PC-9 (cell line): ENCODE data around the gene CPO. TPM values are rescaled to one million over a fixed set of nuclear protein-coding genes. Genes with fewer than 3 reads are reported as not detected.

Experiments used
- BruUV-seq: library from RNA; stranded (reverse); fragments of 400-500 nt; replicated peaks from 2 replicates; lab custom pipeline; 2021; lab: Mats Ljungman, UMichigan
- CTCF ChIA-PET: fragments of 300-600 bp; sonication (Branson Sonifier 250); formaldehyde crosslinking; loops from one replicate; lab custom pipeline; 2022; ENCODE audit warnings: antibody characterized with exemption; lab: Charles Lee
- POLR2A ChIA-PET: fragments of 300-600 bp; sonication (Branson Sonifier 250); formaldehyde crosslinking; loops from one replicate; lab custom pipeline; 2022; ENCODE audit warnings: antibody characterized with exemption; ENCODE audit not compliant: unreplicated experiment; lab: Charles Lee
- DNase-seq, 2 experiments: peaks; one replicate each; pipeline versions ENCODE4 v3.0.0 to v3.0.0-alpha.2; 2015 to 2022; ENCODE audit warnings: mixed read lengths in 1 of 2
- H2AFZ ChIP-seq: fragments of 200-600 bp; sonication (generic); 2 replicates; pipeline ENCODE4 v1.8.1; 2017; ENCODE audit warnings: antibody characterized with exemption
- H3F3A ChIP-seq: fragments of 200-600 bp; sonication (generic); 2 replicates; pipeline ENCODE4 v1.8.1; 2017; ENCODE audit warnings: antibody characterized with exemption, mild to moderate bottlenecking, low read depth; ENCODE audit not compliant: insufficient read depth
- H3K27ac ChIP-seq: fragments of 200-600 bp; sonication (generic); 2 replicates; pipeline ENCODE4 v1.6.1; 2016; ENCODE audit warnings: mixed run types
- H3K27me3 ChIP-seq: fragments of 200-600 bp; sonication (generic); 2 replicates; pipeline ENCODE4 v1.6.1; 2016; ENCODE audit warnings: low read depth, mixed run types; ENCODE audit not compliant: insufficient read depth
- H3K36me3 ChIP-seq: fragments of 200-600 bp; sonication (generic); 2 replicates; pipeline ENCODE4 v1.6.1; 2016; ENCODE audit warnings: low read depth, mixed run types
- H3K4me1 ChIP-seq: fragments of 200-600 bp; sonication (generic); replicated peaks from 2 replicates; pipeline ENCODE4 v1.6.1; 2016; ENCODE audit warnings: mixed run types; ENCODE audit not compliant: insufficient read depth
- H3K4me2 ChIP-seq: fragments of 200-600 bp; sonication (generic); 2 replicates; pipeline ENCODE4 v1.6.1; 2017; ENCODE audit warnings: mixed run types
- H3K4me3 ChIP-seq: fragments of 200-600 bp; sonication (generic); 2 replicates; pipeline ENCODE4 v1.6.1; 2016; ENCODE audit warnings: mixed run types
- H3K79me2 ChIP-seq: fragments of 200-600 bp; sonication (generic); 2 replicates; pipeline ENCODE4 v1.6.1; 2017; ENCODE audit warnings: low read depth, mixed run types
- H3K9me2 ChIP-seq: fragments of 200-600 bp; sonication (generic); 2 replicates; pipeline ENCODE4 v1.8.1; 2017; ENCODE audit warnings: mild to moderate bottlenecking; ENCODE audit not compliant: insufficient read depth
- H3K9me3 ChIP-seq: fragments of 200-600 bp; sonication (generic); 2 replicates; pipeline ENCODE4 v1.8.1; 2016; ENCODE audit warnings: low read depth; ENCODE audit not compliant: insufficient read depth
- H4K20me1 ChIP-seq: fragments of 200-600 bp; sonication (generic); 2 replicates; pipeline ENCODE4 v1.8.1; 2017; ENCODE audit not compliant: insufficient read depth
- CTCF ChIP-seq: fragments of 200-600 bp; sonication (generic); conservative IDR thresholded peaks from 2 replicates; pipeline ENCODE4 v1.6.1; 2017; ENCODE audit warnings: mixed run types, antibody characterized with exemption, mild to moderate bottlenecking, moderate library complexity
- EZH2 ChIP-seq: fragments of 200-600 bp; sonication (generic); IDR thresholded peaks from 2 replicates; pipeline ENCODE4 v1.8.0; 2017; ENCODE audit warnings: antibody characterized with exemption, low read depth
- intact Hi-C: fragments of 100-400 bp; cut with micrococcal nuclease; formaldehyde crosslinking; loops from one replicate; pipeline ENCODE4 v1.10.0; 2022; ENCODE audit not compliant: unreplicated experiment
- total RNA-seq: library from RNA; stranded (reverse); gene quantifications from 2 replicates; pipeline ENCODE4 v1.2.3, GENCODE V29; 2021

CPO gene
- total RNA-seq, 1 experiment from 2014 or later: not detected

- H3K4me3 ChIP-seq: no peak overlapping the region
- H3K36me3 ChIP-seq: no peaks in the 10 kb centered on the region
- H3K4me2 ChIP-seq: no peak overlapping the region
- no peak overlapping the region for H2AFZ ChIP-seq
- intact Hi-C loops: loop anchor here (2.0 to 10.0 kb wide), 5 partner anchors 187 to 1095 kb away; partner anchors contain the start of gene METTL21A
- DNase-seq: no peak
- TF ChIP-seq EZH2 (no peak), CTCF (no peak)
- BruUV-seq: no TSS peak
- H3K9me3 ChIP-seq: no peaks in the 10 kb centered on the region
- no peaks in the 10 kb centered on the region for H4K20me1 ChIP-seq
- CTCF ChIA-PET: no interaction called here
- no peaks in the 10 kb centered on the region for H3K79me2 ChIP-seq
- H3K27ac ChIP-seq: no peak overlapping the region
- peaks cover 6% of the 10 kb centered on the region; the same call in 1 of the 2 replicates for H3F3A ChIP-seq
- no peaks in the 10 kb centered on the region for H3K27me3 ChIP-seq
- POLR2A ChIA-PET: no interaction called here
- peaks cover 31% of the 10 kb centered on the region for H3K4me1 ChIP-seq
- H3K9me2 ChIP-seq: no peaks in the 10 kb centered on the region
Measured at GRCh38 chr2:206979922-206980321, 40.6 kb downstream of the CPO start.

- no peak overlapping the region for H3K27ac ChIP-seq
- H3K9me2 ChIP-seq: no peaks in the 10 kb centered on the region
- POLR2A ChIA-PET: no interaction called here
- H3K27me3 ChIP-seq: no peaks in the 10 kb centered on the region
- no peak overlapping the region for H3K4me2 ChIP-seq
- H3K9me3 ChIP-seq: no peaks in the 10 kb centered on the region
- H3K4me3 ChIP-seq: no peak overlapping the region
- peaks cover 32% of the 10 kb centered on the region for H3K4me1 ChIP-seq
- no peak for DNase-seq
- BruUV-seq: no TSS peak
- CTCF ChIA-PET: no interaction called here
- intact Hi-C loops: loop anchor here (2.0 to 10.0 kb wide), 5 partner anchors 186 to 1094 kb away; partner anchors contain the start of gene METTL21A
- no peaks in the 10 kb centered on the region for H3K79me2 ChIP-seq
- TF ChIP-seq EZH2: no peak
- TF ChIP-seq CTCF: no peak
- no peaks in the 10 kb centered on the region for H3K36me3 ChIP-seq
- H4K20me1 ChIP-seq: no peaks in the 10 kb centered on the region
- no peak overlapping the region for H2AFZ ChIP-seq
- H3F3A ChIP-seq: peaks cover 6% of the 10 kb centered on the region; the same call in 1 of the 2 replicates
Measured at GRCh38 chr2:206980413-206980812, 41.1 kb downstream of the CPO start.

GRCh38 chr2:206981086-206981674, 41.9 kb downstream of the CPO start:
- POLR2A ChIA-PET: no interaction called here
- intact Hi-C loops: loop anchor here (1.0 to 10.0 kb wide), 7 partner anchors 181 to 1094 kb away; partner anchors contain the start of gene METTL21A

More at GRCh38 chr2:206981086-206981674, 41.9 kb downstream of the CPO start:
- H3K9me2 ChIP-seq: no peaks in the 10 kb centered on the region
- H4K20me1 ChIP-seq: no peaks in the 10 kb centered on the region
- no peak for TF ChIP-seq CTCF
- TF ChIP-seq EZH2: no peak
- no peak overlapping the region for H2AFZ ChIP-seq
- no peak overlapping the region for H3K4me2 ChIP-seq
- H3K4me1 ChIP-seq: peaks cover 32% of the 10 kb centered on the region
- no peaks in the 10 kb centered on the region for H3K79me2 ChIP-seq
- H3K9me3 ChIP-seq: no peaks in the 10 kb centered on the region
- no peaks in the 10 kb centered on the region for H3K27me3 ChIP-seq
- CTCF ChIA-PET: interaction anchor here (1.1 kb wide), 1 partner anchor 491 kb away, joined by 3 read pairs; no protein-coding TSS in a partner anchor
- H3F3A ChIP-seq: peaks cover 6% of the 10 kb centered on the region; the same call in 1 of the 2 replicates
- DNase-seq: no peak
- H3K27ac ChIP-seq: no peak overlapping the region
- no peak overlapping the region for H3K4me3 ChIP-seq
- no peaks in the 10 kb centered on the region for H3K36me3 ChIP-seq
- no TSS peak for BruUV-seq
